ENCODE measurements around the gene TUBA3C.

Gene TUBA3C

GRCh38 chr13:19159761-19160420 is 21.7 kb downstream of the TUBA3C start:
- DNase-seq, result no peak

DNA sequence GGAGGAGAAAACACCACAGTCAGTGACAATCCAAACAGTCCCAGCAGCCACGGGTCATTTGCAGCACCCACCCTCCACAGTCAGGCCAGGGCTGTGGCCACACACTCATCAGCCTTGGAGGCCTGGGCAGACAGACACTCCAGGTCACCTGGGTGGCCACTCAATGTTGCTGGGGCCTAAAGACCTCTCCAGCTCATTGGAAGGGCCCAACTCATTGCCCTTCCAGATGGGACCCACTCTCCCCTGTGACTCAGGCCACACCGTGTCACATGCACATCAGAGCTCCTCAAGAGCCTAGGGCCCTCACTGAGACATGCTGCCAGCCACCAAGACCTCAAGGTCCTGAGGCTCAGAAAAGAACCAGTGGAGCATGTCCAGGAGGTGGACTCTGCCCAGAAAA is 22.4 kb downstream of the TUBA3C start:
- no peak for DNase-seq

- DNase-seq, result no peak
Measured at GRCh38 chr13:19158526-19159174, 23.0 kb downstream of the TUBA3C start.

GRCh38 chr13:19158006-19158405 is 23.6 kb downstream of the TUBA3C start:
- DNase-seq, result no peak

GRCh38 chr13:19157461-19157860 is 24.2 kb downstream of the TUBA3C start:
- DNase-seq, result no peak

GRCh38 chr13:19156013-19156825 is 25.4 kb downstream of the TUBA3C start:
- DNase-seq, result no peak

GRCh38 chr13:19155321-19155861 is 26.2 kb downstream of the TUBA3C start:
- DNase-seq, result no peak

DNA sequence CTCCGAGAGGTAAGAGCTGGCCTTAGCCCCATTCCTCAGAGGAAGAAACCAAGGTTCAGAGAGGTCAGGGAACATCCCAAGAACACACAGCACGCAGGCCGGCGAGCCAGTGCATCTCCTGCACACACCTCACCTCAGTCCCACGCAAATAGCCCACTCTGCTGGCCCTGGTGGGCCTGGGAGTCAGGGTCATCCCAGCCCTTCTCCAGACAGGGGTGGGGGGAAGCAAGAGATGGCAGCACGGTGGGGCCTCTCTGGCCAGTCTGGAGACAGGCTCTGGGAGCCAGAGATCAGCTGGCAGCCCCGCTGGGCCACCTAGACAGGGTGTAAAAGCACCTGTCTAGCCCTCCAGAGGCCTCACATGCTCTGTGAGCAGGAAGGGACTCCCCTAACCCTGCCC is 26.8 kb downstream of the TUBA3C start:
- DNase-seq, result no peak

DNA sequence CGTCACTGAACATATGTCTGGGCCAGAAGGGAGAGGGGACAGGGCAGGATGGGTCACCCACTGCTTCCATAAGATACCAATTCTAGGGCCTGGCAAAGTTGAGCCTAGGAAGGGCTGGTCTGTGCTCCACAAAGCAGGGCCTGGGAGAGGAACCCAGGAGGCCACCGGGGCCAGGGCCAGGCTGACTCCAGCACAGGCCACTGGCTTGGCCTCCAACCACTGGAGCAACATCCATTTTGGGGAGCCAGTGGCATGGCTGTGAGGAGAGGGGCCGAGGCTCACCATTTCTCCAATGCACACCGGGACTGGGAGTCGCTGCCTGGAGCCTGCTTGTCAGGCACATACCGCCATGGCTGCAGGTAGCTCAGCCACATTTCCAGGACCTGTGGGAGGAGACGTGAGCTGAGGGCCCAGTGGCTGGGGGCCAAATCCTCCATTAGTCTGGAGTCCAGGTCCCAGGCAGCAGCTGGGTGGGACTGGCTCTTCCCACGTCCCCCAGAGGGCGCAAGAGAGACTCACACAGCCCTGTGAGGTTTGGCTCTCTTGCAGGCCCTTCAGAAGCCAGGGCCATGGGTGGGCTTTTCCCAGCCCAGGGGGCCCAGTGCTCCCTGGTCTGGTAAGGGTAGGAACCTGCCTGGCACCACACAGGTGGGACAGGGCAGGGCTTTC is 27.7 kb downstream of the TUBA3C start:
- DNase-seq, result no peak

GRCh38 chr13:19152403-19152802 is 29.2 kb downstream of the TUBA3C start:
- no peak for DNase-seq

DNA sequence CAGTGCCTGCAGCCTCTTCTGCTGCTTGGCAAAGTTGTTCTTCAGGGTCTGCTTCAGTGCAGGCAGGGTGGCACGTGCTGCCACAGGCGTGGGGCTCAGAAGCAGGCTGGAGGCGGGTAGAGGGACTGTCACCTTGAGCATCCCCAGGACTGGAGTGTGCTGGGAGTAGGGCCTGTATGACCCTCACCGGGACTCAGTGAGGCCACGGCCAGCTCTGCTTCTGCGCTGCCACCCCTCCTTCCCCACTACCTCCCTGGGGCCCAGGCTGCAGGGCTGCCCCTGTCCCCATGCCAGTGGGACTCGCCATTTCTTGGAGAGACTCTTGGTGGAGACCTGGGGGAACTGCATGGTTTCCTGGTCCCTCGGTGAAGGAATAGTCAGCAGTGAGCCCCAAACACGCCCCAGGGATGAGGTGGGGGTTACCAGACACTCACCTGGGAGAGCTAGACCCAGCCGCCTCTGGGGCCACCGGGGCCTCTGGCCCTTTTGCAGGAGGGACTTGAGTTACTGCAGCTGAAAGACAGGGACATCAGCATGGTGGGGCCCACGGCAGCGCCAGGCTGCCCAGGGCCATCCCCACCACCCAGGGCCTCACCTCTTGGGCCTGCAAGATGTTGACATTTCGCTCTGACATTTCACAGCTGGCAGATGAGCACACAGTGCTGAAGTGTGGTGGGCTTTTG is 29.9 kb downstream of the TUBA3C start:
- DNase-seq, result no peak

DNA sequence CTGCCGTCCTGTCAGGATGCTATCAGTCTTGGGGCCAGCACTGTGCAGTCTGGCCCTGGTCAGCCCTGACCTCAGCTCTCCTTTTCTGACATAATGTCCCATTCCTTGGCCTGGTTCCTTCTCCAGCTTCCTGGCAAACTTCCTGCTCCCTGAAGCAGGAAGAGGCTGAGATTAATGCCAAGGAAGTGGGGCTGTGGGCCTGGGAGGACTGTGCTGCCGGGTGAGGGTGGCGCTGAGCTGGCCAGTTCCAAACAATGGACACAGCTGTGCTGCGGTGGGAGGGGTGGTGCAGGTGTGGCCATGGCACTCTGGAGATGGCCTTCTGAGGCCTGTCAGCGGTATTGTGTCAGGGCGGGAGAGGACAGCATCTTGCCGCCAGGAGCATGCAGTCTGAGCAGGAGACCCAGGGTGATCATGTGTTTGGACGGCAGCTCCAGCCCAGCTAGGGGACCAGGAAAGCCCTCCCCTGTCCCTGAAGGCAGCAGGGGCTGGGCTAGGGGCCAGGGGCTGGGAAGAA is 30.9 kb downstream of the TUBA3C start:
- DNase-seq, result no peak

GRCh38 chr13:19150226-19150625 is 31.4 kb downstream of the TUBA3C start:
- no peak for DNase-seq

GRCh38 chr13:19148561-19148960 is 33.1 kb downstream of the TUBA3C start:
- DNase-seq, result no peak

Measured in NCI-H1092 treated with DMSO at 0.1 percent for 48 hours (cell line).